WERI-Rb-1 (cell line): Measurements from ENCODE around the gene PAK5.

Experiments used
- DNase-seq: peaks from one replicate; pipeline ENCODE4 v3.0.0-alpha.2; 2020
- H3K27ac ChIP-seq: fragments of 250-450 bp; sonication (Bioruptor Pico); 2 replicates; pipeline ENCODE4 v1.5.1; 2020; ENCODE audit warnings: mild to moderate bottlenecking, moderate library complexity
- H3K27me3 ChIP-seq: fragments of 250-450 bp; sonication (Bioruptor Pico); 2 replicates; pipeline ENCODE4 v1.5.1; 2021; ENCODE audit warnings: mild to moderate bottlenecking, low read depth, moderate library complexity; ENCODE audit not compliant: insufficient read depth, severe bottlenecking
- H3K36me3 ChIP-seq: fragments of 250-450 bp; sonication (Bioruptor Pico); 2 replicates; pipeline ENCODE4 v1.5.1; 2020; ENCODE audit warnings: mild to moderate bottlenecking, moderate library complexity
- H3K4me3 ChIP-seq: 2 replicates; pipeline ENCODE4 v1.5.1; 2011; ENCODE audit warnings: low read depth, mild to moderate bottlenecking, control low read depth, low read length
- H3K9me3 ChIP-seq: fragments of 250-450 bp; sonication (Bioruptor Pico); 2 replicates; pipeline ENCODE4 v1.5.1; 2021; ENCODE audit warnings: mild to moderate bottlenecking, moderate library complexity; ENCODE audit not compliant: severe bottlenecking
- TF ChIP-seq, protein P1 (sequence below): IDR thresholded peaks from 2 replicates; pipeline ENCODE4 v1.5.1; 2011; ENCODE audit warnings: low read depth, mild to moderate bottlenecking, control low read depth, inconsistent platforms, low read length

The PAK5 gene

DNA sequence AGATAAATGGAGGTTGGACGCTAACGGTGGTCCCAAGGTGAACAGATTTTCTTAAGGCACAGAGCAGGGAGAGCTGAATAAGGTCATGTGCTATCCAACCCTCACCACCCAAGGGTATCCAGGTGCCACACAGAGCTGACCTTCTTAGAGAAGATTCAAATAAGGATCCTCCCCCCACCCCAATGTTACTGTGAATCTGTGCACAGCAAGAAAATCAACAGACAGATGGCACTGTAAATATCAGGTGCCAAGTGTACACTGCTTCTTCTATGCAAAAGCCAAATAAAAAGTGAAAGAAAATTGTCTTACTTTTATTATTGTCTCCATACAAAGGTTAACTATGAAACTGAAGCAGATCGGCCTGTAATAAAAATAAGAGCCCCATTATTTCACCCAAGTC, 96.9 kb downstream of the PAK5 start:
- H3K27me3 ChIP-seq: no peaks in the 10 kb centered on the region
- H3K27ac ChIP-seq: no peak overlapping the region
- TF ChIP-seq, protein P1, sequence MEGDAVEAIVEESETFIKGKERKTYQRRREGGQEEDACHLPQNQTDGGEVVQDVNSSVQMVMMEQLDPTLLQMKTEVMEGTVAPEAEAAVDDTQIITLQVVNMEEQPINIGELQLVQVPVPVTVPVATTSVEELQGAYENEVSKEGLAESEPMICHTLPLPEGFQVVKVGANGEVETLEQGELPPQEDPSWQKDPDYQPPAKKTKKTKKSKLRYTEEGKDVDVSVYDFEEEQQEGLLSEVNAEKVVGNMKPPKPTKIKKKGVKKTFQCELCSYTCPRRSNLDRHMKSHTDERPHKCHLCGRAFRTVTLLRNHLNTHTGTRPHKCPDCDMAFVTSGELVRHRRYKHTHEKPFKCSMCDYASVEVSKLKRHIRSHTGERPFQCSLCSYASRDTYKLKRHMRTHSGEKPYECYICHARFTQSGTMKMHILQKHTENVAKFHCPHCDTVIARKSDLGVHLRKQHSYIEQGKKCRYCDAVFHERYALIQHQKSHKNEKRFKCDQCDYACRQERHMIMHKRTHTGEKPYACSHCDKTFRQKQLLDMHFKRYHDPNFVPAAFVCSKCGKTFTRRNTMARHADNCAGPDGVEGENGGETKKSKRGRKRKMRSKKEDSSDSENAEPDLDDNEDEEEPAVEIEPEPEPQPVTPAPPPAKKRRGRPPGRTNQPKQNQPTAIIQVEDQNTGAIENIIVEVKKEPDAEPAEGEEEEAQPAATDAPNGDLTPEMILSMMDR: no peak
- H3K4me3 ChIP-seq: no peak overlapping the region
- no peaks in the 10 kb centered on the region for H3K9me3 ChIP-seq
- no peak for DNase-seq
- H3K36me3 ChIP-seq: no peaks in the 10 kb centered on the region

DNA sequence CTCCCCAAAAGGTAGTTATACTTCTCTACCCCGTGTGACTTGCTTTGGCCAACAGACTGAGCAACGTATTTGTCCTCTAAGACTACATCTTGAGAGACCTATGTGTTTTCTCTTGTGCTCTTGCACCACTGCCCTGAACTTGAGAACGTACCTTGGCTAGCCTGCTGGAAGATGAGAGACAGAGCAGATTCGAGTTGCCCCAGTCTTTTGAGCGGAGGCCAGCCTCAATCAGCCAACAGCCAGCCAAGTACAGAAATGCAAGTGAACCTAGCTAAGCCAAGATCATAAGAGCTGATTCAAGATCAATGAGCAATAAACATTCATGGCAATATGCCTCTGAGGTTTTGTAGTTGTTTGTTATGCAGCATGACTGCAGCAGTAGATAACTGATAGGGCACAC, 98.4 kb downstream of the PAK5 start:
- H3K27ac ChIP-seq: no peak overlapping the region
- H3K36me3 ChIP-seq: no peaks in the 10 kb centered on the region
- H3K27me3 ChIP-seq: no peaks in the 10 kb centered on the region
- no peak overlapping the region for H3K4me3 ChIP-seq
- DNase-seq: no peak
- H3K9me3 ChIP-seq: no peaks in the 10 kb centered on the region
- TF ChIP-seq, protein P1: no peak

DNA sequence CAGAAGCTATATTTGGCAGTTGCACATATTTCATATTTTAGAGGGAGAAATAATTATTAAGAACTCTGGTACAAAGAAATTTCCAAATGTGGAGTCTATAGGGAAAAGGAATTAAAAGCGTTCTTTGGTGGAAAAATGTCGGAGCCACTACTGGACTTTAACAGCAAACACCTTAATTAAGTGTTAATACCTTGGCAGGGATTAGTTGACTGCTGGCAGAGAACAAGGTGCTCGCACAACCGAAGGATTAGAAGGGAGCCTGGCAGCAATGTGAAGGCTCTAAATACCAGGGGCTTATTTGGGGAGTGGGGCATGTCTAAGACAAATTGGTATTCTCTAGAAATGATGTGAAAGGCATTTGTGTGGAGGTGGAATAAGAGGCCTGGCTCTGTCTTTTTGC, 98.9 kb downstream of the PAK5 start:
- no peak for DNase-seq
- Histone ChIP-seq H3K4me3 (no peak overlapping the region), H3K9me3 (no peaks in the 10 kb centered on the region), H3K36me3 (no peaks in the 10 kb centered on the region), H3K27me3 (no peaks in the 10 kb centered on the region), H3K27ac (no peak overlapping the region)
- TF ChIP-seq, protein P1: no peak

DNA sequence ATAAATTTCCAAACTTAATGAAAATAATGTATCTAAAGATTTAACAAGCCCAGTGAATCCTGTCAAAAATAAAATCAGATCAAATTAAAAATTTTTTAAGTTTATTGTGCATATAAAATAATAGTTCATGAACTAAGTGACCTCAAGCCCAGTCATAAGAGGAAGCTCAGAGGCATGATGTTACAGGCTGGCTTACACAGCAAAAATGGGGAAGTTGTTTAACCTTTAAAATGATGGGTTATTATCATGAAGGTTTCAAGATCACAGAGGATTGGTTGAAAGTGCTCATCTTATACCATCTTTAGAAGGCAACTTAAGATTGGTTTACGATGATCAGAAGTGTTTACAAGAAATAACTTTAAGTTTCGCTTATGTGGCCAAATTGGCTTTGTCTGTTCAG, 102.5 kb downstream of the PAK5 start:
- DNase-seq: no peak
- TF ChIP-seq, protein P1: no peak
- no peak overlapping the region for H3K4me3 ChIP-seq
- no peaks in the 10 kb centered on the region for H3K9me3 ChIP-seq
- no peak overlapping the region for H3K27ac ChIP-seq
- no peaks in the 10 kb centered on the region for H3K27me3 ChIP-seq
- no peaks in the 10 kb centered on the region for H3K36me3 ChIP-seq

DNA sequence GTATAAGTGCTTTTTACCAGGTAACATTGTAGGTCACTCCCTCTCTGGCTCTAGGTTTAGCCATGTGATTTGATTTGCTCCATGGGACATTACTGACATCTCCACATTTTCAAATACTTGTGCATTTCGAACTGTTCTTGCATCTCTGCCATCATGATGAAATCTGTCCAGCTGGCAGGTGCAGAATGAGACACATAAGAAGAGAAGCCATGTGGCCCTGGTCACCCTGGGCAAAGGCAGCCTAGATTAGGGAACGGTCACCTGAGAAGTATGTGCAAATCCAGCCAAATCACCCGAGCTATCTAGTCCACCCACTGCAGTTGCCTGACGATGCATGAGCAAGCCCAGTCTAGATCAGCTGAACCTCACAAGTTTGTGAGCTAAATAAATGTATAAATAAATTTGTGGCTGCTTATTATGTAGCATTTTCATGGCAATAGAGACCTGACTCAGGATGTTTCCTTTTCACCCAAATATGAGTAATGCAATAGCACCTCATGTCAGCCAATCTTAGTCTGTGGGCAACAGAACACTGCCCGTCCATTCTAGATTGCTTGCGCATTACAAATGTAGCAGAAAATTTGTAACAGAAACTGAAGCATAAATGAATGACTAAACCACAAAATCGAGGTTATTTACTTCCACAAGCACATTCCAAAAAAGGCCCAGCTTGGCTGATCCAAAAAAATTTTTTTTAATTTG, 115.2 kb downstream of the PAK5 start:
- no peaks in the 10 kb centered on the region for H3K36me3 ChIP-seq
- TF ChIP-seq, protein P1: no peak
- H3K9me3 ChIP-seq: no peaks in the 10 kb centered on the region
- no peaks in the 10 kb centered on the region for H3K27me3 ChIP-seq
- no peak for DNase-seq
- no peak overlapping the region for H3K27ac ChIP-seq
- no peak overlapping the region for H3K4me3 ChIP-seq

DNA sequence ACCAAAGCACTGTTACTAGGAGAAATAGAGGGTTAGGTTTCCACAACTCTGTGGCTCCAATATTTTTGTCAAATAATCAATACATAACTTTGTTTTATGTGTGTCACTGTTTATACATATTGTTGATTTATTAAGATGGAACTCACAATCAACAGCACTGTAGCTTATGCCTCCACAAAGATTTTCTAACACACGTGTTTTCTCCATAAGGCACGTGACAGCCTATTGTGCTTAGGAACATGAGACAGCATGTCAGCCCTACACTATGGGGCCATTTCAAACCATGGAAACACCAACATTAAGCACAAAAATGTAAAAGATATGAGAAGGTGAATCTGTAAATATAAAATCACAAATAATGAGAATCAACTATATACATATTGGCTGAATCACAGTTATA, 127.0 kb downstream of the PAK5 start:
- TF ChIP-seq, protein P1: no peak
- H3K27ac ChIP-seq: no peak overlapping the region

More for the DNA sequence above, 127.0 kb downstream of the PAK5 start:
- H3K4me3 ChIP-seq: no peak overlapping the region
- H3K9me3 ChIP-seq: no peaks in the 10 kb centered on the region
- H3K36me3 ChIP-seq: no peaks in the 10 kb centered on the region
- H3K27me3 ChIP-seq: no peaks in the 10 kb centered on the region
- no peak for DNase-seq
